Prostate gland (tissue), 2 donors: ENCODE measurements around the gene GJA5.

Experiments used
- POLR2A ChIP-seq: fragments of 450-650 bp; IDR thresholded peaks from one replicate; pipeline ENCODE4 v1.6.1; 2016; ENCODE audit warnings: antibody characterized with exemption, mild to moderate bottlenecking
- POLR2AphosphoS5 ChIP-seq: sonication (generic); formaldehyde crosslinking; IDR thresholded peaks from one replicate; pipeline ENCODE4 v1.6.1; 2017; ENCODE audit warnings: antibody characterized with exemption
- TF ChIP-seq, protein P1 (sequence below), 4 experiments: fragments of 200-600 bp in 2 of 4; fragments of 450-650 bp in 2 of 4; sonication (generic) in 2 of 4; IDR thresholded peaks; 1 replicate in 3 of 4; 2 replicates in 1 of 4; pipeline ENCODE4 v1.5.1; 2016 to 2019; ENCODE audit warnings: antibody characterized with exemption in 4 of 4, mild to moderate bottlenecking in 2 of 4, moderate library complexity in 2 of 4

DNA sequence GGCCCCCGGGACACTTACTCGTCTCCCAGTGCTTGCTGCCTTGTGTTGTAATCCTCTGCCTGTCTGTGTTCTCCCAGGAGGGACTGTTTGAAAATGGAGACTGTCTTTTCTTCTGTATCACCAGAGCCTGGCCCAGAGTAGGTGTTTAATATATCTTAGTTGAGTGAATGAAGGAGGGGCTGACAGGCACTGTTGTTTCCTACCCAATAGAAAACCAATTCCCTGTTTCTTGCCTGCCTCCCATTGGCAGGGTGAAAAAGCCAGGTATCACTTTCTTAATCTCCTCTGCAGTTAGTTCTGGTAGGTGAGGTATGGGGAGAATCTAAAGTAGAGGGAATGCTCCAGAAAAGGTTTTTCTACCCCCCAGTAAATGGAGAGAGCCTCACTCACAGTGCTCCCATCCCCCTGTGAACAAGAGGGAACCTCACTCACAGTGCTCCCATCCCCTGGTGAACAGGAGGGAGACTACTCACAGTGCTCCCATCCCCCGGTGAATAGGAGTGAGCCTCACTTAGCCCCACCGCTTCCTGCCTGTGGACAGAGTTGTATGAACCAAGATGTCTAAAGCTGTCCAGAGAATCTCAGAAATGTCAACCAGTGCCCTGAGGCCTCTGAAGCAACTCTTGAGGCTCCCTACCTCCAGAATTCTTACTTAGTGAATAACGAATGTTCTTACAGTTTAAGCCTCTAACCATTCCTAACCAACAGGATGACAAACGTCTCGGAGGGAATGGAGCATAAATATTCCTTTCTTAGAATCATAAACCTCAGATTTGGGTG, at the start of gene GJA5:
- no peak for TF ChIP-seq POLR2AphosphoS5
- TF ChIP-seq, protein P1, sequence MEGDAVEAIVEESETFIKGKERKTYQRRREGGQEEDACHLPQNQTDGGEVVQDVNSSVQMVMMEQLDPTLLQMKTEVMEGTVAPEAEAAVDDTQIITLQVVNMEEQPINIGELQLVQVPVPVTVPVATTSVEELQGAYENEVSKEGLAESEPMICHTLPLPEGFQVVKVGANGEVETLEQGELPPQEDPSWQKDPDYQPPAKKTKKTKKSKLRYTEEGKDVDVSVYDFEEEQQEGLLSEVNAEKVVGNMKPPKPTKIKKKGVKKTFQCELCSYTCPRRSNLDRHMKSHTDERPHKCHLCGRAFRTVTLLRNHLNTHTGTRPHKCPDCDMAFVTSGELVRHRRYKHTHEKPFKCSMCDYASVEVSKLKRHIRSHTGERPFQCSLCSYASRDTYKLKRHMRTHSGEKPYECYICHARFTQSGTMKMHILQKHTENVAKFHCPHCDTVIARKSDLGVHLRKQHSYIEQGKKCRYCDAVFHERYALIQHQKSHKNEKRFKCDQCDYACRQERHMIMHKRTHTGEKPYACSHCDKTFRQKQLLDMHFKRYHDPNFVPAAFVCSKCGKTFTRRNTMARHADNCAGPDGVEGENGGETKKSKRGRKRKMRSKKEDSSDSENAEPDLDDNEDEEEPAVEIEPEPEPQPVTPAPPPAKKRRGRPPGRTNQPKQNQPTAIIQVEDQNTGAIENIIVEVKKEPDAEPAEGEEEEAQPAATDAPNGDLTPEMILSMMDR (IDR thresholded peaks at IDR 0.05) = no peak
- TF ChIP-seq POLR2A = no peak
